ENCODE results near the gene ITGAD. TPM values are rescaled to one million over a fixed set of nuclear protein-coding genes. Genes with fewer than 3 reads are reported as not detected.

The ITGAD gene
- polyA plus RNA-seq, 2 of the 4 experiments (the other 2 are of a cell fraction) = not detected

DNA sequence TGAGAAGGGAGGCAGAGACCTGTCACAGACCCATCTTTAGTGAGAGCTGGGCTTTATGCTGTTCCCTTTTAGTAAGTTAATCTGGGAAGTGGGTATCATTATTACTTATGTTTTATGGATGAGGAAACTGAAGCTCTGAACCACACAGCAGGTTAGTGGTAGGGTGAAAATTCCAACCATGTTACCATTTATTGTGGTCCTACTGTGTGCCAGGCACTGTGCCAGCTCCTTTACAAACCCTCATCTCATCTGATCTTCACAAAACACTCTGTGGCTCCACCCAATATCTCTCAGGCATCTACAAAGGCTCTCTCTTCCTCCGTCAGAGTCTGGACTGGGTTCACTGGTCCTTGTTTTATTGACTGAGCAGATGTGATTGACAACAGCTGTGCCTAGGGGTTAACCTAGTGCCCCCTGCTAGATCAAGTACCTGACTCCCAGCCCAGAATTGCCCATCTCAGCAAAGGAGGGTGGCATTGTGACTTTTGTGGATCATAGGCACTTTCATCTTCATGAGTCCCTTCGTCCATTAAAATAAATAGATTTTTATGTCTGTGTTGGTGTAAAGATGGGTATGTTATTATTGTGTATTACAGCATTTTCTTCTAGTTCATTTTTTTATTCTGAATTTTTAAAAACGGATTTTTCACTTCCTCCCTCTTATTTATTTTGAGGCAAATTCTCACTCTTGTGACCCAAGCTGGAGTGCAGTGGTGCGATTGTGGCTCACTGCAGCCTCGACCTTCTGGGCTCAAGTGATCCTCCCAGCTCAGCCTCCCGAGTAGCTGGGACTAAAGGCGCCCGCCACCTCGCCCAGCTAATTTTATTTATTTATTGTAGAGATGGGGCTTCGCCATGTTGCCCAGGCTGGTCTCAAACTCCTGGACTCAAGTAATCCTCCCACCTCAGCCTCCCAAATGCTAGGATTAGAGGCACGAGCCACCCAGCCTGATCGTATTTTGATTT is 81.9 kb downstream of the ITGAD start:
- Histone ChIP-seq H3K9me3 (no peaks in the 10 kb centered on the region), H3K27ac (no peak overlapping the region), H3K4me3 (no peak overlapping the region), H3K4me1 (peaks cover 9% of the 10 kb centered on the region), H3K4me2 (no peak overlapping the region)
- 88% methylated on average over 12 of the region's 12 CpGs for WGBS (ENCODE audit: missing lambda C conversion rate)
- DNase-seq (ENCODE audit: low read depth in 1 of 2, low spot score in 1 of 2) (no peak), FAIRE-seq (no peak), ATAC-seq (no peak)
- ChIA-PET CTCF (interaction anchor here (0.8 to 2.1 kb wide), 4 partner anchors 12 to 19 kb away, joined by 3 to 15 read pairs (median 3); partner anchors contain the start of gene ARMC5), POLR2A (interaction anchor here (0.5 kb wide), 1 partner anchor 211 kb away, joined by 6 read pairs; no protein-coding TSS in a partner anchor)
- TF ChIP-seq FOSL2 (IDR thresholded peaks at IDR 0.05) (no peak), FOSL2 (CRISPR knock-in tag; IDR thresholded peaks at IDR 0.05) (no peak), HEYL (CRISPR knock-in tag; IDR thresholded peaks at IDR 0.05) (no peak), HOXB13 (CRISPR knock-in tag; IDR thresholded peaks at IDR 0.05; ENCODE audit: low read depth) (no peak), SMC3 (IDR thresholded peaks at IDR 0.05) (no peak)

DNA sequence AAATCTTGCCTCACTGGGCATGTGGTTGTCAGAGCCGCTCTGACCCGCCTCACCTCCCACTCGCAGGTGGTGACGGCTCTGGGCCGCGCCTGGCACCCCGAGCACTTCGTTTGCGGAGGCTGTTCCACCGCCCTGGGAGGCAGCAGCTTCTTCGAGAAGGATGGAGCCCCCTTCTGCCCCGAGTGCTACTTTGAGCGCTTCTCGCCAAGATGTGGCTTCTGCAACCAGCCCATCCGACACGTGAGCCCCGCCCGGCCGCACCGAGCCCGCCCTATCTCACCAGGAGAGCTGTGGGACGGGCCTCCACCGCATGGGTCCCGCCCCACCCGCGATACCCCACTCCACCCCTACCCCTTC is 82.8 kb downstream of the ITGAD start:
- no peak for DNase-seq (ENCODE audit: low read depth in 1 of 2, low spot score in 1 of 2)
- POLR2A ChIA-PET = no interaction called here
- Histone ChIP-seq H3K27ac (no peak overlapping the region), H3K4me3 (no peak overlapping the region), H3K4me2 (no peak overlapping the region), H3K4me1 (peaks cover 7% of the 10 kb centered on the region), H3K9me3 (no peaks in the 10 kb centered on the region)
- CTCF ChIA-PET = interaction anchor here (1.0 kb wide), 1 partner anchor 11 kb away, joined by 3 read pairs; no protein-coding TSS in a partner anchor
- WGBS (ENCODE audit: missing lambda C conversion rate) = 93% methylated on average over 22 of the region's 26 CpGs
- ATAC-seq = no peak
- no peak for TF ChIP-seq CHD2 (IDR thresholded peaks at IDR 0.05; ENCODE audit: low read length, partially characterized antibody)
- no peak for TF ChIP-seq ZC3H11A (IDR thresholded peaks at IDR 0.05)
- TF ChIP-seq, protein P1, sequence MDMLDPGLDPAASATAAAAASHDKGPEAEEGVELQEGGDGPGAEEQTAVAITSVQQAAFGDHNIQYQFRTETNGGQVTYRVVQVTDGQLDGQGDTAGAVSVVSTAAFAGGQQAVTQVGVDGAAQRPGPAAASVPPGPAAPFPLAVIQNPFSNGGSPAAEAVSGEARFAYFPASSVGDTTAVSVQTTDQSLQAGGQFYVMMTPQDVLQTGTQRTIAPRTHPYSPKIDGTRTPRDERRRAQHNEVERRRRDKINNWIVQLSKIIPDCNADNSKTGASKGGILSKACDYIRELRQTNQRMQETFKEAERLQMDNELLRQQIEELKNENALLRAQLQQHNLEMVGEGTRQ (IDR thresholded peaks at IDR 0.05) = no peak
- FAIRE-seq = no peak

Other genes starting within 250 kb of the ITGAD start
- 0.41 TPM in 1 of 2 replicates, not detected in the other for gene PRSS36, start 243.3 kb upstream of the ITGAD start, polyA plus RNA-seq (2011; rRNA removed)
- gene PRSS36, start 243.3 kb upstream of the ITGAD start, polyA plus RNA-seq (2017; fragmentation: RNase III; extraction: RNeasy Plus Mini Kit Qiagen cat#74134 plus additional on column Dnase treatment) = 0.55 to 0.75 TPM (median 0.55 TPM) in 3 replicates
- gene FUS, start 213.2 kb upstream of the ITGAD start, polyA plus RNA-seq (2011; rRNA removed) = 168 and 224 TPM in 2 replicates
- gene FUS, start 213.2 kb upstream of the ITGAD start, polyA plus RNA-seq (2017; fragmentation: RNase III; extraction: RNeasy Plus Mini Kit Qiagen cat#74134 plus additional on column Dnase treatment) = 740 to 780 TPM (median 745 TPM) in 3 replicates
- gene PYCARD, start 190.6 kb upstream of the ITGAD start, polyA plus RNA-seq (2011; rRNA removed) = 16.1 and 20.0 TPM in 2 replicates
- gene PYCARD, start 190.6 kb upstream of the ITGAD start, polyA plus RNA-seq (2017; fragmentation: RNase III; extraction: RNeasy Plus Mini Kit Qiagen cat#74134 plus additional on column Dnase treatment) = 26.4 to 32.2 TPM (median 30.1 TPM) in 3 replicates
- gene TRIM72, start 179.2 kb upstream of the ITGAD start, polyA plus RNA-seq (2011; rRNA removed) = not detected in 2 replicates
- gene TRIM72, start 179.2 kb upstream of the ITGAD start, polyA plus RNA-seq (2017; fragmentation: RNase III; extraction: RNeasy Plus Mini Kit Qiagen cat#74134 plus additional on column Dnase treatment) = 0.04 TPM in 1 of 3 replicates, not detected in the others
- not detected in 2 replicates for gene PYDC1, start 176.2 kb upstream of the ITGAD start, polyA plus RNA-seq (2011; rRNA removed)
- gene PYDC1, start 176.2 kb upstream of the ITGAD start, polyA plus RNA-seq (2017; fragmentation: RNase III; extraction: RNeasy Plus Mini Kit Qiagen cat#74134 plus additional on column Dnase treatment) = not detected in 3 replicates
- gene ITGAM, start 133.4 kb upstream of the ITGAD start, polyA plus RNA-seq (2011; rRNA removed) = 0.77 and 0.88 TPM in 2 replicates
- gene ITGAM, start 133.4 kb upstream of the ITGAD start, polyA plus RNA-seq (2017; fragmentation: RNase III; extraction: RNeasy Plus Mini Kit Qiagen cat#74134 plus additional on column Dnase treatment) = 0.84 to 1.5 TPM (median 1.3 TPM) in 3 replicates
- gene ITGAX, start 38.2 kb upstream of the ITGAD start, polyA plus RNA-seq (2011; rRNA removed) = 0.87 and 1.4 TPM in 2 replicates
- gene ITGAX, start 38.2 kb upstream of the ITGAD start, polyA plus RNA-seq (2017; fragmentation: RNase III; extraction: RNeasy Plus Mini Kit Qiagen cat#74134 plus additional on column Dnase treatment) = 0.35 to 0.79 TPM (median 0.49 TPM) in 3 replicates
- gene COX6A2, start 35.0 kb downstream of the ITGAD start, polyA plus RNA-seq (2011; rRNA removed) = not detected in 2 replicates
- not detected in 3 replicates for gene COX6A2, start 35.0 kb downstream of the ITGAD start, polyA plus RNA-seq (2017; fragmentation: RNase III; extraction: RNeasy Plus Mini Kit Qiagen cat#74134 plus additional on column Dnase treatment)
- 0.17 and 0.21 TPM in 2 replicates for gene ZNF843, start 49.5 kb downstream of the ITGAD start, polyA plus RNA-seq (2011; rRNA removed)
- 0.08 to 0.21 TPM (median 0.13 TPM) in 3 replicates for gene ZNF843, start 49.5 kb downstream of the ITGAD start, polyA plus RNA-seq (2017; fragmentation: RNase III; extraction: RNeasy Plus Mini Kit Qiagen cat#74134 plus additional on column Dnase treatment)
- gene ARMC5, start 66.2 kb downstream of the ITGAD start, polyA plus RNA-seq (2011; rRNA removed) = 3.2 and 3.5 TPM in 2 replicates
- 6.0 to 7.4 TPM (median 6.1 TPM) in 3 replicates for gene ARMC5, start 66.2 kb downstream of the ITGAD start, polyA plus RNA-seq (2017; fragmentation: RNase III; extraction: RNeasy Plus Mini Kit Qiagen cat#74134 plus additional on column Dnase treatment)
- 8.3 and 14.2 TPM in 2 replicates for gene TGFB1I1, start 78.8 kb downstream of the ITGAD start, polyA plus RNA-seq (2011; rRNA removed)
- gene TGFB1I1, start 78.8 kb downstream of the ITGAD start, polyA plus RNA-seq (2017; fragmentation: RNase III; extraction: RNeasy Plus Mini Kit Qiagen cat#74134 plus additional on column Dnase treatment) = 68.7 to 81.0 TPM (median 75.1 TPM) in 3 replicates
- gene SLC5A2, start 89.8 kb downstream of the ITGAD start, polyA plus RNA-seq (2011; rRNA removed) = 0.07 and 0.09 TPM in 2 replicates
- gene SLC5A2, start 89.8 kb downstream of the ITGAD start, polyA plus RNA-seq (2017; fragmentation: RNase III; extraction: RNeasy Plus Mini Kit Qiagen cat#74134 plus additional on column Dnase treatment) = 0.20 to 0.46 TPM (median 0.41 TPM) in 3 replicates
- 27.8 and 42.4 TPM in 2 replicates for gene RUSF1, start 115.1 kb downstream of the ITGAD start, polyA plus RNA-seq (2011; rRNA removed)
- 30.7 to 37.7 TPM (median 35.3 TPM) in 3 replicates for gene RUSF1, start 115.1 kb downstream of the ITGAD start, polyA plus RNA-seq (2017; fragmentation: RNase III; extraction: RNeasy Plus Mini Kit Qiagen cat#74134 plus additional on column Dnase treatment)
- gene AHSP, start 134.6 kb downstream of the ITGAD start, polyA plus RNA-seq (2011; rRNA removed) = not detected in 2 replicates
- not detected in 3 replicates for gene AHSP, start 134.6 kb downstream of the ITGAD start, polyA plus RNA-seq (2017; fragmentation: RNase III; extraction: RNeasy Plus Mini Kit Qiagen cat#74134 plus additional on column Dnase treatment)